Parathyroid adenoma (tissue), 2 donors: ENCODE data around the gene TMEM164.

Experiments
- H2AFZ ChIP-seq: fragments of 300-600 bp; sonication (generic); one replicate; pipeline ENCODE4 v1.7.0; 2017; ENCODE audit warnings: antibody characterized with exemption, mild to moderate bottlenecking
- H3K27ac ChIP-seq: fragments of 300-600 bp; sonication (generic); one replicate; pipeline ENCODE4 v1.7.0; 2017
- H3K27me3 ChIP-seq: fragments of 300-600 bp; sonication (generic); one replicate; pipeline ENCODE4 v1.7.0; 2017; ENCODE audit warnings: low read length; ENCODE audit not compliant: control insufficient read depth, insufficient read depth
- H3K36me3 ChIP-seq: fragments of 300-600 bp; sonication (generic); one replicate; pipeline ENCODE4 v1.7.0; 2017; ENCODE audit warnings: low read length; ENCODE audit not compliant: control insufficient read depth, insufficient read depth
- H3K4me1 ChIP-seq: fragments of 300-600 bp; sonication (generic); one replicate; pipeline ENCODE4 v1.7.0; 2017; ENCODE audit warnings: control low read depth
- H3K4me2 ChIP-seq: fragments of 300-600 bp; sonication (generic); one replicate; pipeline ENCODE4 v1.7.0; 2017; ENCODE audit warnings: low read length
- H3K4me3 ChIP-seq: fragments of 300-600 bp; sonication (generic); one replicate; pipeline ENCODE4 v1.7.0; 2017; ENCODE audit warnings: low read depth, low read length
- H3K79me2 ChIP-seq: fragments of 300-600 bp; sonication (generic); one replicate; pipeline ENCODE4 v1.7.0; 2017; ENCODE audit warnings: control low read depth
- H3K9ac ChIP-seq: fragments of 300-600 bp; sonication (generic); one replicate; pipeline ENCODE4 v1.7.0; 2017; ENCODE audit warnings: mild to moderate bottlenecking
- H3K9me3 ChIP-seq: fragments of 300-600 bp; sonication (generic); one replicate; pipeline ENCODE4 v1.7.0; 2017; ENCODE audit warnings: low read length; ENCODE audit not compliant: control insufficient read depth
- TF ChIP-seq, protein P1 (sequence below): fragments of 300-600 bp; sonication (generic); IDR thresholded peaks from one replicate; pipeline ENCODE4 v1.7.0; 2017; ENCODE audit warnings: antibody characterized with exemption, mild to moderate bottlenecking
- donor health status: primary hyperparathyroidism.

TMEM164 gene

GRCh38 chrX:110211340-110211739 lies 208.4 kb downstream of the TMEM164 start:
- H3K9ac ChIP-seq: no peak overlapping the region
- H3K4me1 ChIP-seq: no peaks in the 10 kb centered on the region
- no peaks in the 10 kb centered on the region for H3K27me3 ChIP-seq
- no peak overlapping the region for H2AFZ ChIP-seq
- H3K79me2 ChIP-seq: no peaks in the 10 kb centered on the region
- TF ChIP-seq, protein P1, sequence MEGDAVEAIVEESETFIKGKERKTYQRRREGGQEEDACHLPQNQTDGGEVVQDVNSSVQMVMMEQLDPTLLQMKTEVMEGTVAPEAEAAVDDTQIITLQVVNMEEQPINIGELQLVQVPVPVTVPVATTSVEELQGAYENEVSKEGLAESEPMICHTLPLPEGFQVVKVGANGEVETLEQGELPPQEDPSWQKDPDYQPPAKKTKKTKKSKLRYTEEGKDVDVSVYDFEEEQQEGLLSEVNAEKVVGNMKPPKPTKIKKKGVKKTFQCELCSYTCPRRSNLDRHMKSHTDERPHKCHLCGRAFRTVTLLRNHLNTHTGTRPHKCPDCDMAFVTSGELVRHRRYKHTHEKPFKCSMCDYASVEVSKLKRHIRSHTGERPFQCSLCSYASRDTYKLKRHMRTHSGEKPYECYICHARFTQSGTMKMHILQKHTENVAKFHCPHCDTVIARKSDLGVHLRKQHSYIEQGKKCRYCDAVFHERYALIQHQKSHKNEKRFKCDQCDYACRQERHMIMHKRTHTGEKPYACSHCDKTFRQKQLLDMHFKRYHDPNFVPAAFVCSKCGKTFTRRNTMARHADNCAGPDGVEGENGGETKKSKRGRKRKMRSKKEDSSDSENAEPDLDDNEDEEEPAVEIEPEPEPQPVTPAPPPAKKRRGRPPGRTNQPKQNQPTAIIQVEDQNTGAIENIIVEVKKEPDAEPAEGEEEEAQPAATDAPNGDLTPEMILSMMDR: no peak
- H3K9me3 ChIP-seq: no peaks in the 10 kb centered on the region
- no peak overlapping the region for H3K27ac ChIP-seq
- H3K4me3 ChIP-seq: no peak overlapping the region
- no peaks in the 10 kb centered on the region for H3K36me3 ChIP-seq
- H3K4me2 ChIP-seq: no peak overlapping the region

- Histone ChIP-seq H3K27me3 (no peaks in the 10 kb centered on the region), H3K4me3 (no peak overlapping the region), H2AFZ (no peak overlapping the region), H3K79me2 (no peaks in the 10 kb centered on the region), H3K4me2 (no peak overlapping the region), H3K9me3 (no peaks in the 10 kb centered on the region), H3K27ac (no peak overlapping the region), H3K9ac (no peak overlapping the region), H3K4me1 (no peaks in the 10 kb centered on the region), H3K36me3 (no peaks in the 10 kb centered on the region)
- TF ChIP-seq, protein P1: peak; percentile 16
These were observed 209.4 kb downstream of the TMEM164 start for GRCh38 chrX:110212299-110212698.

GRCh38 chrX:110213183-110213582 lies 210.3 kb downstream of the TMEM164 start:
- Histone ChIP-seq H3K4me2 (no peak overlapping the region), H3K27ac (no peak overlapping the region), H3K9ac (no peak overlapping the region), H3K9me3 (no peaks in the 10 kb centered on the region), H3K79me2 (no peaks in the 10 kb centered on the region), H3K4me1 (no peaks in the 10 kb centered on the region), H3K36me3 (no peaks in the 10 kb centered on the region), H2AFZ (no peak overlapping the region), H3K27me3 (no peaks in the 10 kb centered on the region), H3K4me3 (no peak overlapping the region)
- TF ChIP-seq, protein P1: no peak

DNA sequence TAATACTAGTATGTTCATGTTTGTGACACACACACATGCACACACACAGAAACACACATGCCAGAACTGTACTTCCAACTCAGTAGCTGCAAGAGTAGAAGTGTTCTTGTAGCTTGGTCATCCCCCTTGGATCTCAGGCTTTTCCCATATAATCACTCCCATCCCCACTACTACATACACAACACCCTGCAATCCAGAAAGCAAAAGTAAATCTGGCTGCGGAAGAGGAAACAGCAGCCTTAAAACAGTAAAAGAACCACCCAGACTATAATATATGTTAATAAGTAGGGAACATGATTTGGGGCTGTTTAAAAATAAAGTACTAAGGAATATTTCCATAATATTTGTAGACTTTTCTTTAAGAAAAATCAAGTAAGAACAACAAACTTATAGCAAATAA lies 211.8 kb downstream of the TMEM164 start:
- H3K9me3 ChIP-seq: no peaks in the 10 kb centered on the region
- H3K4me1 ChIP-seq: no peaks in the 10 kb centered on the region
- H3K4me2 ChIP-seq: no peak overlapping the region
- H3K27ac ChIP-seq: no peak overlapping the region
- no peak overlapping the region for H3K9ac ChIP-seq
- H3K27me3 ChIP-seq: no peaks in the 10 kb centered on the region
- TF ChIP-seq, protein P1: no peak
- no peak overlapping the region for H3K4me3 ChIP-seq
- no peaks in the 10 kb centered on the region for H3K36me3 ChIP-seq
- H3K79me2 ChIP-seq: no peaks in the 10 kb centered on the region
- H2AFZ ChIP-seq: no peak overlapping the region

GRCh38 chrX:110215411-110215810 lies 212.5 kb downstream of the TMEM164 start:
- Histone ChIP-seq H3K36me3 (no peaks in the 10 kb centered on the region), H3K9me3 (no peaks in the 10 kb centered on the region), H3K4me1 (no peaks in the 10 kb centered on the region), H3K79me2 (no peaks in the 10 kb centered on the region), H3K27me3 (no peaks in the 10 kb centered on the region), H3K4me3 (no peak overlapping the region), H3K27ac (no peak overlapping the region), H3K4me2 (no peak overlapping the region), H2AFZ (no peak overlapping the region), H3K9ac (no peak overlapping the region)
- TF ChIP-seq, protein P1: no peak
